HEK293 (cell line): ENCODE measurements around the gene PRDX2.

ENCODE experiments used
- CTCF ChIA-PET: fragments of 350-600 bp; formaldehyde crosslinking; extraction: SDS; loops from one replicate; lab custom pipeline; 2021; ENCODE audit warnings: antibody characterized with exemption; lab: Yijun Ruan, JAX
- POLR2A ChIA-PET: fragments of 300-600 bp; formaldehyde crosslinking; extraction: SDS; loops from one replicate; lab custom pipeline; 2020; ENCODE audit warnings: antibody characterized with exemption, inconsistent platforms; lab: Yijun Ruan, JAX
- H3K27ac ChIP-seq: fragments of 200-500 bp; sonication (Bioruptor generic); 2 replicates; pipeline ENCODE4 v1.5.1; 2014; ENCODE audit warnings: low read depth, low read length, control low read depth, inconsistent platforms; ENCODE audit errors: extremely low read depth
- H3K36me3 ChIP-seq, 2 experiments: fragments of 200-500 bp in 1 of 2; sonication (Bioruptor generic) in 1 of 2; 1 replicate in 1 of 2; 2 replicates in 1 of 2; pipeline ENCODE4 v1.5.1; 2014 to 2017; ENCODE audit warnings: inconsistent platforms in 2 of 2, low read length in 2 of 2; ENCODE audit not compliant: control insufficient read depth in 2 of 2, insufficient read depth in 1 of 2
- H3K4me1 ChIP-seq: fragments of 200-500 bp; sonication (Bioruptor generic); 2 replicates; pipeline ENCODE4 v1.5.1; 2014; ENCODE audit warnings: mild to moderate bottlenecking, low read length, inconsistent platforms; ENCODE audit not compliant: control insufficient read depth, insufficient read depth
- H3K4me3 ChIP-seq: 2 replicates; pipeline ENCODE4 v1.5.1; 2011; ENCODE audit warnings: low read depth, mild to moderate bottlenecking, control low read depth, low read length, moderate library complexity
- H3K9me3 ChIP-seq: fragments of 200-500 bp; sonication (Bioruptor generic); 2 replicates; pipeline ENCODE4 v1.5.1; 2014; ENCODE audit warnings: low read depth, low read length, inconsistent platforms; ENCODE audit not compliant: control insufficient read depth, insufficient read depth
- BCL6B ChIP-seq: fragments of 450-650 bp; formaldehyde crosslinking; IDR thresholded peaks from 2 replicates; pipeline ENCODE4 v1.5.1; 2017; ENCODE audit warnings: missing biosample characterization, missing genetic modification characterization
- GLI2 ChIP-seq: fragments of 450-650 bp; formaldehyde crosslinking; IDR thresholded peaks from 2 replicates; pipeline ENCODE4; 2017; ENCODE audit warnings: missing biosample characterization, missing genetic modification characterization, low read depth, borderline replicate concordance
- GLI4 ChIP-seq: fragments of 450-650 bp; formaldehyde crosslinking; IDR thresholded peaks from 2 replicates; pipeline ENCODE4 v1.5.1; 2016; ENCODE audit warnings: missing biosample characterization, missing genetic modification characterization
- GLIS2 ChIP-seq: fragments of 450-650 bp; formaldehyde crosslinking; IDR thresholded peaks from 2 replicates; pipeline ENCODE4 v1.5.1; 2016; ENCODE audit warnings: missing biosample characterization, missing genetic modification characterization
- HOXA7 ChIP-seq: sonication (generic); formaldehyde crosslinking; IDR thresholded peaks from 2 replicates; pipeline ENCODE4 v1.8.1; 2022; ENCODE audit warnings: missing genetic modification reagents, borderline replicate concordance
- IKZF3 ChIP-seq: fragments of 450-650 bp; IDR thresholded peaks from 2 replicates; pipeline ENCODE4 v1.5.0; 2018; ENCODE audit warnings: missing biosample characterization, mild to moderate bottlenecking, missing genetic modification characterization, moderate library complexity
- KLF17 ChIP-seq: fragments of 450-650 bp; formaldehyde crosslinking; IDR thresholded peaks from 2 replicates; pipeline ENCODE4 v1.5.1; 2016; ENCODE audit warnings: missing biosample characterization, missing genetic modification characterization
- KLF7 ChIP-seq: fragments of 450-650 bp; formaldehyde crosslinking; IDR thresholded peaks from 2 replicates; pipeline ENCODE4 v1.5.1; 2016; ENCODE audit warnings: missing biosample characterization, missing genetic modification characterization, borderline replicate concordance
- KLF9 ChIP-seq: fragments of 450-650 bp; formaldehyde crosslinking; IDR thresholded peaks from 2 replicates; pipeline ENCODE4 v1.5.1; 2016; ENCODE audit warnings: missing biosample characterization, missing genetic modification characterization, low read depth
- MYNN ChIP-seq: fragments of 450-650 bp; formaldehyde crosslinking; IDR thresholded peaks from 2 replicates; pipeline ENCODE4 v1.5.1; 2016; ENCODE audit warnings: missing biosample characterization, missing genetic modification characterization, borderline replicate concordance
- PATZ1 ChIP-seq: fragments of 450-650 bp; formaldehyde crosslinking; IDR thresholded peaks from 2 replicates; pipeline ENCODE4 v1.5.1; 2016; ENCODE audit warnings: missing biosample characterization, missing genetic modification characterization
- PRDM4 ChIP-seq: fragments of 450-650 bp; formaldehyde crosslinking; IDR thresholded peaks from 2 replicates; pipeline ENCODE4 v1.5.1; 2017; ENCODE audit warnings: missing biosample characterization, missing genetic modification characterization
- PRDM6 ChIP-seq: fragments of 450-650 bp; formaldehyde crosslinking; IDR thresholded peaks from 2 replicates; pipeline ENCODE4 v1.5.1; 2017; ENCODE audit warnings: missing biosample characterization, missing genetic modification characterization
- SETDB1 ChIP-seq: IDR thresholded peaks from one replicate; pipeline ENCODE4 v1.6.1; 2017; ENCODE audit warnings: mild to moderate bottlenecking, low read length, moderate library complexity, mixed read lengths; ENCODE audit not compliant: insufficient read length
- YY1 ChIP-seq: fragments of 450-650 bp; formaldehyde crosslinking; IDR thresholded peaks from 2 replicates; pipeline ENCODE4 v1.5.1; 2018; ENCODE audit warnings: missing biosample characterization, missing genetic modification characterization
- ZBTB8A ChIP-seq: fragments of 450-650 bp; formaldehyde crosslinking; IDR thresholded peaks from 2 replicates; pipeline ENCODE4 v1.5.1; 2016; ENCODE audit warnings: missing biosample characterization, missing genetic modification characterization
- ZFP41 ChIP-seq: fragments of 450-650 bp; formaldehyde crosslinking; IDR thresholded peaks from 2 replicates; pipeline ENCODE4 v1.5.1; 2016; ENCODE audit warnings: missing biosample characterization, missing genetic modification characterization, borderline replicate concordance
- ZNF184 ChIP-seq: fragments of 450-650 bp; IDR thresholded peaks from 2 replicates; pipeline ENCODE4 v1.5.1; 2018; ENCODE audit warnings: missing biosample characterization, mild to moderate bottlenecking, missing genetic modification characterization
- ZNF239 ChIP-seq: fragments of 450-650 bp; formaldehyde crosslinking; IDR thresholded peaks from 2 replicates; pipeline ENCODE4 v1.5.1; 2016; ENCODE audit warnings: missing biosample characterization, missing genetic modification characterization
- ZNF24 ChIP-seq: fragments of 450-650 bp; formaldehyde crosslinking; IDR thresholded peaks from 2 replicates; pipeline ENCODE4 v1.5.1; 2016; ENCODE audit warnings: missing biosample characterization, missing genetic modification characterization
- ZNF266 ChIP-seq: fragments of 450-650 bp; formaldehyde crosslinking; IDR thresholded peaks from 2 replicates; pipeline ENCODE4 v1.5.1; 2016; ENCODE audit warnings: missing biosample characterization, missing genetic modification characterization, low read depth
- ZNF433 ChIP-seq: fragments of 450-650 bp; formaldehyde crosslinking; IDR thresholded peaks from 2 replicates; pipeline ENCODE4 v1.5.1; 2016; ENCODE audit warnings: missing biosample characterization, missing genetic modification characterization, low read depth
- ZNF529 ChIP-seq: fragments of 450-650 bp; formaldehyde crosslinking; IDR thresholded peaks from 2 replicates; pipeline ENCODE4 v1.5.1; 2017; ENCODE audit warnings: missing genetic modification characterization, missing biosample characterization; ENCODE audit not compliant: insufficient replicate concordance
- ZNF549 ChIP-seq: fragments of 450-650 bp; IDR thresholded peaks from 2 replicates; pipeline ENCODE4 v1.5.1; 2018; ENCODE audit warnings: missing biosample characterization, missing genetic modification characterization, mild to moderate bottlenecking, inconsistent platforms, moderate library complexity
- ZNF624 ChIP-seq: fragments of 450-650 bp; formaldehyde crosslinking; IDR thresholded peaks from 2 replicates; pipeline ENCODE4 v1.5.1; 2017; ENCODE audit warnings: missing biosample characterization, missing genetic modification characterization
- ZNF654 ChIP-seq: fragments of 450-650 bp; formaldehyde crosslinking; IDR thresholded peaks from 2 replicates; pipeline ENCODE4 v1.5.1; 2016; ENCODE audit warnings: low read depth, missing biosample characterization, missing genetic modification characterization
- ZNF658 ChIP-seq: fragments of 450-650 bp; formaldehyde crosslinking; IDR thresholded peaks from 2 replicates; pipeline ENCODE4; 2016; ENCODE audit warnings: missing biosample characterization, missing genetic modification characterization
- ZNF677 ChIP-seq: fragments of 450-650 bp; IDR thresholded peaks from 2 replicates; pipeline ENCODE4 v1.5.0; 2018; ENCODE audit warnings: missing biosample characterization, mild to moderate bottlenecking, missing genetic modification characterization, moderate library complexity
- ZSCAN30 ChIP-seq: fragments of 450-650 bp; IDR thresholded peaks from 2 replicates; pipeline ENCODE4 v1.5.1; 2018; ENCODE audit warnings: missing biosample characterization, mild to moderate bottlenecking, missing genetic modification characterization, moderate library complexity

PRDX2 gene

GRCh38 chr19:12757544-12758274, 43.9 kb downstream of the PRDX2 start:
- Histone ChIP-seq H3K4me1 (no peaks in the 10 kb centered on the region), H3K4me3 (peak overlapping the region; percentile 1; the same call in 1 of the 2 replicates), H3K27ac (no peak overlapping the region), H3K36me3 (no peaks in the 10 kb centered on the region; a peak in 1 of 3 replicates), H3K9me3 (no peaks in the 10 kb centered on the region)
- ChIA-PET POLR2A (interaction anchor here (1.0 to 1.3 kb wide), 2 partner anchors 9 to 35 kb away, joined by 4 to 6 read pairs; no protein-coding TSS in a partner anchor), CTCF (interaction anchor here (0.6 to 14.1 kb wide), 33 partner anchors 8 to 1055 kb away, joined by 3 to 386 read pairs (median 5); partner anchors contain the start of genes FBXW9, GET3, JUNB and PRDX2)
- TF ChIP-seq PRDM6 (tag by site-specific recombination) (no peak), ZFP41 (tag by site-specific recombination) (no peak), ZNF239 (tag by site-specific recombination) (no peak), ZNF24 (tag by site-specific recombination) (no peak), ZNF658 (tag by site-specific recombination) (no peak), YY1 (no peak), ZNF184 (tag by site-specific recombination) (no peak), ZBTB8A (tag by site-specific recombination) (peak; percentile 74), PATZ1 (tag by site-specific recombination) (no peak), ZNF433 (tag by site-specific recombination) (no peak), ZNF529 (tag by site-specific recombination) (no peak), ZNF677 (tag by site-specific recombination) (peak; percentile 77), GLIS2 (no peak), KLF17 (no peak), GLI4 (tag by site-specific recombination) (no peak), KLF7 (no peak), PRDM4 (tag by site-specific recombination) (no peak), MYNN (tag by site-specific recombination) (no peak), ZNF654 (tag by site-specific recombination) (peak; percentile 16), BCL6B (tag by site-specific recombination) (no peak), IKZF3 (peak; percentile 83), KLF9 (no peak), ZNF266 (tag by site-specific recombination) (no peak), ZNF624 (tag by site-specific recombination) (no peak), SETDB1 (no peak), ZSCAN30 (tag by site-specific recombination) (0 out of 2 replicates have a peak, but pooled peaks have one; percentile 35), HOXA7 (no peak), ZNF549 (tag by site-specific recombination) (no peak), GLI2 (tag by site-specific recombination) (no peak)
